HG02938 (cell line): ENCODE data around the gene DNAJC21.
"Not testable (repeated sequence)": the region's sequence is repeated elsewhere in the genome, so short reads cannot be mapped to it uniquely, and the experiment has no call there.

Experiments
- ATAC-seq: cut with Tn5 transposase; IDR thresholded peaks from one replicate; pipeline ENCODE4 v1.9.1; 2021; ENCODE audit warnings: mild to moderate bottlenecking, moderate library complexity; ENCODE audit not compliant: unreplicated experiment

Gene DNAJC21

DNA sequence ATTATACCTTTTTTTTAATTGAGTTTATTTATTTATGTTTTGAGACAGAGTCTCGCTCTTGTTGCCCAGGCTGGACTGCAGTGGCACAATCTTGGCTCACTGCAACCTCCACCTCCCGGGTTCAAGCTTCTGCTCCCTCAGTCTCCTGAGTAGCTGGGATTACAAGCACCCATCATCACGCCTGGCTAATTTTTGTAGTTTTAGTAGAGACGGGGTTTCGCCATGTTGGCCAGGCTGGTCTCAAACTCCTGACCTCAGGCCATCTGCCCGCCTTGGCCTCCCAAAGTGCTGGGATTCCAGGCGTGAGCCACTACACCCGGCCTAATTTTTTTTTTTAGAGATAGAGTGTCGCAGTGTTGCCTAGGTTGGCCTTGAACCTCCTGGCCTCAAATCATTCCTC is 6.1 kb upstream of the DNAJC21 start:
- not testable (repeated sequence) for ATAC-seq

DNA sequence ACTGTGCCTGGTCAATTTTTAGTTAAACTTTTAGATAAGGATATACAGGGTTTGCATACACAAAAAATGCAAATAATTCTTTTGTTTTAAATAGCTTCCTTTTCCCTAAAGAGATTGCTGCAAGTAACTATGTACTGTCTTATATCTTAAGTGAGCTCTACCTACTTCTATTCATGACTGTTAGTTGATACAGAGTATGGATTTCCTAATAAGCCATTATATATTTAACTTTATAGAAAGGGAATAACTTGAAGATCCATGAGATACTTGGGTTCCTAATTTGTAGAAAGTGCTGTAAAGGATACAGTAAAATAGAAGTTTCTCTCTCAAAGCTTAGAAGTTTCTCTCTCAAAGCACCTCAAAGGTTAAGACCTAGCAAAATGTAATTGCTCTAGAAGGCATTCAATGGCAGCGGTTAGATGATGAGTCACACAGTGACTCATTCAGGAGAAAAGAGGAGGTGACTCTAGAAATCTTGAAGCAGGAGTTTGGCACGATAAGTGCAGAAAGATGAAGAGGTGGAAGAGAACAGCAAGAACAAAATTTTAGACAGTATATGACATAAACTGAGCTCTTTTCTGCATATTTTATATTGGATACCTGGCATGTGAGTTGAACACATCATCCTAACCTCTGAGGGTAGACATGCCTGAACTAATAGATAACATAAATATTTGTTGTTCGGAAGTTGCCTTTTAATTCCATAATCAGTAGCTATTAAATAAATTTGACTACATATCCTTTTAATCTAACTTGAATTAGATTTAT is 5.5 kb upstream of the DNAJC21 start:
- ATAC-seq: peak; percentile 72

DNA sequence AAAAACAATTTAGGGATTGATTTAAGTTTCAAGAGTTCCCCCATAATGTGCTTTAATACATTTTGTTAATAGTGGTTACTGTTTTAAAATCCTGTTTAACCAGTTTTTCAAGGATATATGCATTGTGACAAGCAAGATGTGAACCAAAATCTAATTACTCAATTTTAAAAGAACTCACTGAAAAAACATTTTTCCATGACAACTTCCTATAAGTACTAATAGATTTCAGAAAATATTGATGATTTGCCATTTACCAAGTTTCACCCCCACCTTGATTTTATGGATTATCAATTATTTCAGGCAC is 4.9 kb upstream of the DNAJC21 start:
- no peak for ATAC-seq

DNA sequence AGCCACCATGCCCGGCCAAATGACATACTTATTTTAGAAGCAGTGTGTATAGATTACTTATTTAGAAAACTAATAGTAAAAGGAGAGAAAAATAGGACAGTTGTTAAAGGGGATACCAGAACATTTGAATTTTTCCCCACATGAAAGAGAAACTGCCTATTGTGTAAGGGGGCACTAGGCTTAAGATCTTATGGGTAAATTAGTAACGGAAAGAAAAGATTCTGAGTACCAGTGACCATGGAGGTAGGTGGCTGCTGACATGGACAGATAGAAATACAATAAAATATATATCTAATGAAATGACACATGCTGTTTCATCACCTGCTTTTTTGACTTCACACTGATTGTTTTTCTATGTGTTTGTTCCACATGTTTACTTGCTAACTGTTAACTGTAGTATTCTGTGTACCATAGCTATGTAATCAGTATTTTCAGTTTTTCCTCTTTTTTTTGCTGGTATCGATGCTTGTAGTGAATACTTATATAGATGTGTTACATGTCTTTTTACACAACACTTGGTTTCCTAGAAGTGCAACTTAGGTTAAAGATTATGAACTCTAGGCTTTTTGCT is 3.0 kb upstream of the DNAJC21 start:
- no peak for ATAC-seq

DNA sequence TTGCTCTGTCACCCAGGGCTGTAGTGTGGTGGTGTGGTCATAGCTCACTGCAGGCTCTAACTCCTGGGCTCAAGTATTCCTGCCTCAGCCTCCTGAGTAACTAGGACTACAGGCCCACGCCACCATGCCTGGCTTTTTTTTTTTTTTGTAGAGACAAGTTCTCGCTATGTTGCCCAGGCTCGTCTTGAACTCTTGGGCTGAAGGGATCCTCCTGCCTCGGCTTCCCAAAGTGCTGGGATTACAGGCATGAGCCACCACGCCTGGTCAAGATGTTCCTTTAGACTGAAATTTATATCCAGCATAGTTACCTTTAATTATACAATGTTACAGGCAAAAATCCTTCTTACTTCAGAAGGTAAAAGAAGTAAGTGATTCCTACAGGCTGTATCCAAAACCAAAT is 1.6 kb upstream of the DNAJC21 start:
- no peak for ATAC-seq

DNA sequence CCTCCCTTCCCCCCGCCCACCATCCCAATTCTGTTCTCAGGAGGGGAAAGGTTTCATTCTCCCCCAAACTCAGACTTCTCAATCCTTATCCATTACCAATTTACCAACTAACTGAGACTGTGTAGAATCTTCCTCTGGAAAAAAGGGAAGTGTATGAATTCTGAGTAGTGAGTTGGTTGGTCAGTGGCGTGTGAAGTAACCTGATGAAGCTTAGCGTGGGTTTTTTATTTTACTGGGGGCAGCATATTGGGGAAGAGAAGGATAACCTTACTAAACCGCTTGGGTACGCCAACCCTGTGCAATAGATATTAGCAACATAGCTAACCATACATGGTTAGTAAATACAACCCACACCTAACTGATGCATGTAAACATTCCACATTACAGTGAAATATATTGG is 1.1 kb upstream of the DNAJC21 start:
- no peak for ATAC-seq

DNA sequence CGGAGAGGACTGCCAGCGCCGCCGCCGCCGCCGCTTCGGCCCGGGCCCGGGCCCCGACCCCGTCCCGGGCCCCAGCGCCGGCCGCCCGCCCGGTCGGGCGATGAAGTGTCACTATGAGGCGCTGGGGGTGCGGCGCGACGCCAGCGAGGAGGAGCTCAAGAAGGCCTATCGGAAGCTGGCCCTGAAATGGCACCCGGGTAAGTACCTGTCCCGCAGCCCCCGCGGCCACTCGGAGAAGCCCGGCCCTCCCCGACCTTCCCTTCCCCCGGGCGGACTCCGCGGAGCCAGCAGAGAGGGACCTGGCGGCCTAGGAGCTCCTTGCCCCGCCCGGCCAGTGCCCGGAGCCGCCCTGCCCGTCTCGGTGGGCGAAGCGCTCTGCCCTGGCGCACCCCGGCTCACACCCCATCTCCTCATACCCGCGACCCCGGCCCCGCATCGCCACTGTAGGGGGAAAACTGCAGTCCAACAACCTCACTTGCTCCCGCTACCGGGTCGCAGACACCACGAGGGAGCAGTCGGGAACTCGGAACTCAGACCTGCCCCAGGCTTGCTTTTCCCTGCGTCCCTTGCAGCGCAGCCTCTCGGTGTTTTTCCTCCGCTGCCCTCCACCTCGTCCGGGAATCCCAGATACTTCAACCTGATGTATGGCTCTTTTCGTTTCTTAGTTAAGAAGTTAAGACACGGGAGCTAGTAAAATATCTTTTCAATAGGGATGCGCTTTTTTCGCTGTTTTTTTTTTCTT is 532 bp downstream of the DNAJC21 start:
- ATAC-seq: peak; percentile 78

DNA sequence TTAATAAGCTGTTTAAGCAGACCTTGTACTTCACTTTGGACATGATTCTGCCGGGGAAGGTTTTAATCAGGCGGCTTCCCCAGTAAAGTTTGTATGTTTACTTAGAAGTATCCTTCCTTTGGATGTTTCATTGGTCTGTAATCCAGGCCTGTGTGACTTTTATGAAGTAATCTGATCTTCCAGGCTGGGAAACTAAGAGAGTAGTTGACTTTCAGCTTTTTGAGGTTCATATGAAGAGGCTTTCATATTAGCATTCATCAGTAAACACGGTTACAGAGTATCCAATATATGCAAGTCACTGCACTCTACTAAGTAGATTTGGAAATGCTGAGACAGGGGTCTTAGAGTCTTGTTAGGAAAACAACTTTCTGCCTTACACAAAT is 1.1 kb downstream of the DNAJC21 start:
- no peak for ATAC-seq

DNA sequence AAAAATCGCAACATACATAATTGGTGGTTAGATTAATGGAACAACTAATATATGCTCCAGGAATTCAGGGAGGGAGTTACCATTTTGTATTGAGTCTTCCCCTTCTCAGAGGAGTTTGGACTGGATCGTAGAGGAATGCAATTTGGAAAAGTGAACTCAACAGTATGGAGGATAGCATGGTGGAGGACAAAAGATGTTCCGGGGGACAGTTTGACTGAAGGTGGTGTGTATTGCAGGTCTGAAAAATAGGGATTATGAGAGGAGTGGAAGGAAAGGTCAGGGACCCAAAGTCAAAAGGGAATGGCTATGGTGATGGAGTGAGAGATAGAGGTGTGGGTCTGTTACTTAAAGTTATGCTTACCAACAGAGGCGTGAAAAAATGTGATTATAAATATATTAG is 1.5 kb downstream of the DNAJC21 start:
- no peak for ATAC-seq

DNA sequence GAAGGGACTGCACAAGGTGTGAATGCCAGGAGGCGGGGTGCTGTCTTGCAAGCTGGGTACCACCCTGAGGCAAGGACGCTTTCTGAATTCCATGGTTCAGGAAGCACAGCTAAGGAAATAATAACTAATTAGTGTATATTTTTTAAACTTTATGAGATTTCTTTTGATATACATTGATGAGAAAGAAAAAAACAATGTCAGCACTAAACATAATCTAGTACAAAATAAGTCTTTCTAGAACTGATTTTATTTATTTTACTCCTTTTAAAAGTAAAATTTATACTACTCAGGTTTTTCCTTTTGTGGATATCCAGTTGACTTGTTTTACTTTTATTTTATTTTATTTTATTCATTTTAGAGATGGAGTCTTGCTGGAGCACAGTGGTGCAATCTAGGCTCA is 3.6 kb downstream of the DNAJC21 start:
- no peak for ATAC-seq

DNA sequence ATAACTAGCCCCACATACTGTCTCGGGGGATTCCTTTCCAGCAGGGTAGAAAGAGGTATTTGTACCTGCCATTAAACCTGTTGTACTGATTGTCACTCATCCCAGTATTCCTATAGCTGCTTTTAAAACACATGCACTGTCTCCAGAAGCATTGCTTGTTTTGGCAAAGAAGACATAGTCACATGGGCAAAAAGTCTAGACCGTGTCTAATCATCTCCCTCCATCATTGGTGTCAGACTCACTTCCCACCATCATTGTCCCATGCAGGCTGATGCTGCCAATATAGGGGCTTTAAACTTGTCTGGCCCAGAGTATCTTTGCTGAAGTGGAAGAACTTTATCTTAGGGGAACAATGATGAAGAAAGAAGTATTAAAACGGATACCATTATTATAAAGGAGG is 12.6 kb downstream of the DNAJC21 start:
- ATAC-seq: no peak

DNA sequence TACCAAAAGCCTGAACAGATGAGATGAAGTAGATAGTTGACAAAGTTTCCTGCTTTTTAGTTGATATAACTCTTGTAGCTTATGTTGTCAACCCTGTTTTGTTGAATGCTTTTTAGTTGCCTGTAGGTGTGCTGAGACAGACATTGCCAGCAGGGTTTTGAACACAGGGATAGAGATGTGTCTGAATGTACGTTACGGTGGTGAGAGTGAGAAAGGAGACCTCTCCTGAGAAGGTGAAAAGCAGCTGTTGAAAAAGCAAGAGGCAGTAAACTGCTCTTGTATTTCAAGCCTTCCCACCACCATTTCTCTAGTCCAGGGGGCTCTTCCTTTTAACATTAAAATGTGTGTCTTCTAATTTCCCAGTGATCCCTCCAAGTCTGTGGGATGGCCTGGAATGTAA is 14.7 kb downstream of the DNAJC21 start:
- no peak for ATAC-seq

DNA sequence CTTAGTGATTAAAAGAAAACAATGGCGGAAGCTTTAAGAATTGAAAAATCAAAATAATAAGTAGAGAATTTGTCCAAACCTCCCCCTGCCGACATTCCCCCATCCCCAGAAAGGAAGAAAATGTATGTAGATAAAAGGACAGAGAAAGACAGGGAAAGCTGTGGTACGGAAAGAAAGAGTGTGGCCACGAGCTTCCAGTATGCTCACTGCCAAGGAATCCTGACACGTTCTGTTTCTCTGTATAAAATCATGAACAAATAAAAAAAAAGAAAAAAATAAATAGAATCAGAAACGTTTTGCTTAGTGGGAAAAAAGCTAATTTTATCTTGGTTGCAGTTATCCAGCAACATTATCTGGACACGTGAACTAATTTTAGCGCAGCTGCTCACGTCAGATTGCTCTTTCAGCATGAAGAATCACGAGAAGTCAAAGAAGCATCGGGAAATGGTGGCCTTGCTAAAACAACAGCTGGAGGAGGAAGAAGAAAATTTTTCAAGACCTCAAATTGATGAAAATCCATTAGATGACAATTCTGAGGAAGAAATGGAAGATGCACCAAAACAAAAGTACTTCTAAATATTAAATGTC is 15.2 kb downstream of the DNAJC21 start:
- no peak for ATAC-seq

DNA sequence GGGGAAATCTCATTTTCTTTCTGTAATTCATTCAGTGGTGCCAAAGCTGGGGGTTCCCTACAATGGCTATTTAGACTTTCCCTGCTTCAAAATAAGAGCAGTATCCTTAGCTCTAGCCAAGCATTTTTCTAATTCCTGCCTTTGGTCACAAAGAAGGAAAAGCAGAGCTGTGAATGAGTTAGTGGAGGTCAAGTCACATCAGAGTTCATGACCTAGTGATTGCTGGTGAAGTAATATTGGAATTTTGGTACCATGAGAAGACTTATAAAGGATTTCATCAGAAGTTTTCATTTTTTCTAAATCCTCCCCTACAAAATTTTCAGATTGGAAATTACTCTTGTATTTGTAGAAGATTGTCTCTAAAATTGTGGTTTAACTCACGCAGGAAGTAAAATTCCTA is 28.0 kb downstream of the DNAJC21 start:
- no peak for ATAC-seq

DNA sequence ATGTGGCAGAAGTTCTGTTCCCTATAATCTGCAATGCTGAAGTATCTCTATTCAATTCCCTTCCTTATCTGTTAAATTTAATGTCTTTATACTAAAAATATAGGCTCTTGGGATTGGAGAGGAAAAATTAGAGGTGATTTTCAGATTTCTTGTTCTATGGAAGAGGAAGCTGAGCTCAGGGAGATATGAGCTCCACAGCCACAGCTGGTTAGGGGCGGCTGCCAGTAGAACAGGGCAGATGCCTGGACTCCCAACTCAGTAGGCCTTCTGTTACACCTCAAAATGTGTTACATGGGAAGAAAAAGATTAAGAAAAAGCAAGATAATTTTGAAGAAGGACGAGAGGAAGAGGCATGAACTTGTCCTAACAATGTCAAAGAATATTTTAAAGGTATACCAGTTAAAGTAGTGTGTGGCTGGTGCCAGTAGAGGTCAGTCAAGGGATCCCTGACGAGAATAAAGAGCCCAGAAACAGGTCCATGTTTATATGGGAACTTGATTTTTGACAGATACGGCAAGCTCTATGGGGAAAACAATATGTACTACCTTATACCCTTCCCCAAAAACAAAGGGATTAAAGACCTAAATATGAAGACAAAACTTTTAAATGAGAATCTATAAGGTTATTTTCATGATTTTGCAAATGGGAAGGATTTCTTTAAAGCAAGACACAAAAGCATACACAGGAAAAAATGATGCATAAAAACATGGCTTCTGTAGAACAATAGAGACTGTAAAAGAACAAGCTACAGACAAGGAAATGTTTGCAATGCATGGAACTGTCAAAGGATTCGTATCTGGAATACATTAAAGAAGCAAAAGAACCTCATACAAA is 28.7 kb downstream of the DNAJC21 start:
- peak; percentile 59 for ATAC-seq

DNA sequence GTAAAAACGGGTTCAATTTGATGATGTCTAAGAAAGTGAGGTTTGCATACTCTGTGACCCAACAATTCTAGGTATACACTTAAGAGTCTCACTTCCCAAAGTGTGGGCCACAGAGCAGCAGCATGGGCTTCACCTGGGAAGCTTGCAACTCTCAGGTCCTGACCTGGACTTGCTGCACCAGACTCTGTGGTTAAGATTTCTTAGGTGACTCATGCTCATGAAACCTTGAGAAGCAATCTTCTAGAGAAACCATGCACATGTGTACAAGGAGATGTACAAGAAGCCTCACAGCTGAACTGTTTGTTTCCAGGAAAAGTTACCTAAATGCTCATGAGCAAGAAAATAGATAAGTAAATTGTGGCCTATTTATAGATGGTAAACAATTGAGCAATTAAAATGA is 30.0 kb downstream of the DNAJC21 start:
- peak; percentile 93 for ATAC-seq

DNA sequence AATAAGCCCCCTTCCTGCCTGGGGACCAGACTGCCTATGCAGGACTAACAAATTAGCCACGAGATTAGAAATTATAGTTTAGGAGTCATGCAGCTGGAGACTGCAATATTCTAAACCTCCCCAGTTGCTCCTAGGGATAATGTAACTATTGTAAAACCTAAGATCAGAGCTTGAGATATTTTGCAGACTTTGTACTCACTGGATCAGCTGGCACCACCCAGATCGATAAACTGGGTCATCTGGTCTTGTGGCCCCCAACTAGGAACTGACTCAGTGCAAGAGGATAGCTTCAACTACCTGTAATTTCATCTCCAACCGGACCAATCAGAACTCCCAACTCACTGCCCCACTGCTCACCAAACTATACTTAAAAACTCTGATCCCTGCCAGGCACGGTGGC is 38.2 kb downstream of the DNAJC21 start:
- no peak for ATAC-seq

DNA sequence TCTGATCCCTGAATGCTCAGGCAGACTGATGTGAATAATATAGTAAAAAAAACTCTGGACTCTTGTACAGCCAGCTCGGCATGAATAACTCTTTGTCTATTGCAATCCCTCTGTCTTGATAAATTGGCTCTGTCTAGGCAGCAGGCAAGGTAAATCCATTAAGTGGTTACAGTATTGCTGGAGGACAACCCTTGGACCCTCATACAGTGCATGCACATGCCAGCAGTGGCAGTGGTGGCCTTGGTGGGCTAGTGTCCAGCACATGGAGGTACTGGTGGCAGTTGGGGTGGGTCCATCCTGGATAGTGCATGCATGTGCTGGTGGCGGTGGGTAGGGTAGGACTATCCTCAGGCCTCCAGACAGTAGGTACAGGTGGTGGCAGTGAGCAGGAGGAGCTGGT is 38.9 kb downstream of the DNAJC21 start:
- no peak for ATAC-seq

DNA sequence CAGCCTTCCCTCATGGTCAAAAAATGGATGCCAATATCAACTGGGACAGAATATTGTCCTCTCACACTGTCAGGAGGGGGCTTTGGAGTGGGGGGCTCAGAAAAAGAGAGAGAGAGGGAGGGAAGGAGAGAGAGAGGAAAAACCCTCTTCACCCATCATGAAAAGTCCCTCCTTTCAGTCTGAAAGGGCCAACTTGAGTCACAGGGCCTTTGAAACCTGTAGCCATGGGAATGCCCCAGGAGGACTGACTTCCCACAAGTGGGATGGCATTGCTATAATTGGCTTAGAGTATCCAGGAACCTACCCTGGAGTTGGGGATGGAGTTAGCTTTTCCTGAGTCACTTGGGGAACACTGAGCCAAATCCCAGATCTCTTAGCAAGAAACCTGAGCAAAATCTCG is 41.2 kb downstream of the DNAJC21 start:
- no peak for ATAC-seq

DNA sequence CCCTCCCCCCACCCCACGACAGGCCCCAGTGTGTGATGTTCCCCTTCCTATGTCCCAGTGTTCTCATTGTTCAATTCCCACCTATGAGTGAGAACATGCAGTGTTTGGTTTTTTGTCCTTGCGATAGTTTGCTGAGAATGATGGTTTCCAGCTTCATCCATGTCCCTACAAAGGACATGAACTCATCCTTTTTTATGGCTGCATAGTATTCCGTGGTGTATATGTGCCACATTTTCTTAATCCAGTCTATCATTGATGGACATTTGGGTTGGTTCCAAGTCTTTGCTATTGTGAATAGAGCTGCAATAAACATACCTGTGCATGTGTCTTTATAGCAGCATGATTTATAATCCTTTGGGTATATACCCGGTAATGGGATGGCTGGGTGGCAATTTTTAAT is 42.3 kb downstream of the DNAJC21 start:
- ATAC-seq: not testable (repeated sequence)

DNA sequence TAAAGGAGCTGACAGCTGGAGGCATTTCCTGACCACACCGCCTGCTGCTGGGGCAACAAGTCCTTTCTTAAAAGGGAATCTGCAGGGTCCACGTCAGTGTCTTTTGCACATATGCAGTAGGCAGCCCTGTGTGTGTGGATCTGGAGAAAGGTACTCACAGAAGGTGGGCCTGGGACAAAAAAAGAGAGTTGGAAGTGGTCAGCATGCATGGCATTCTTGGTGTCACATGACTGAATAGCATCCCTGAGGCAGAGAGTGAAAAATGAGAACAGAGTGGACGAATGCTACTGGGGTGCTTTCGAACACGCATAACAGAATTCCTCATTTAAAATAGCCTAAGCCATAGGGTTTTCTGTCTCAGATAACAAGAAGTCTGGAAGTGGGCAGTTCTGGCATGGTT is 47.0 kb downstream of the DNAJC21 start:
- ATAC-seq: no peak
